ENCODE data around the gene IL9.
A peak's percentile ranks its signal among the peaks of the same experiment; 100 is the strongest.

DNA sequence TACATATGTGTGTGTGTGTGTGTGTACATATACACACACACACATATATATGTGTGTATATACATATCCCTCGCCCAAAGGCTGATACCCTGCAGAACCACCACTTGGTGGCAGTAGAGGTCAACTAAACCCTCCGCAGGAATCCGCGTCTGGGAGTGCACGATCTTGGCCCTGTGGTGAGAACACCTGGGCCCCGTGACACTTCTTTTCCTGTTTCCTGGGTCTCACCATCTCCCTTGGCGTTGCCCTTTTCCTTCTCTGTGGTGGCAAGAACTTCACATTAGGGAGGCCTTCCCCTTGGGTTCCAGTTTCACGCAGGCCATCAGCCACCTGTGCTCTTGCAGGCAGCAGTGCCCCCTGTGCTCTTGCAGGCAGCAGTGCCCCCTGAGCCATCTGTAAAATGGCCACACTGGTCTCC lies 8.2 kb downstream of the IL9 start:
- TF ChIP-seq, protein P1, sequence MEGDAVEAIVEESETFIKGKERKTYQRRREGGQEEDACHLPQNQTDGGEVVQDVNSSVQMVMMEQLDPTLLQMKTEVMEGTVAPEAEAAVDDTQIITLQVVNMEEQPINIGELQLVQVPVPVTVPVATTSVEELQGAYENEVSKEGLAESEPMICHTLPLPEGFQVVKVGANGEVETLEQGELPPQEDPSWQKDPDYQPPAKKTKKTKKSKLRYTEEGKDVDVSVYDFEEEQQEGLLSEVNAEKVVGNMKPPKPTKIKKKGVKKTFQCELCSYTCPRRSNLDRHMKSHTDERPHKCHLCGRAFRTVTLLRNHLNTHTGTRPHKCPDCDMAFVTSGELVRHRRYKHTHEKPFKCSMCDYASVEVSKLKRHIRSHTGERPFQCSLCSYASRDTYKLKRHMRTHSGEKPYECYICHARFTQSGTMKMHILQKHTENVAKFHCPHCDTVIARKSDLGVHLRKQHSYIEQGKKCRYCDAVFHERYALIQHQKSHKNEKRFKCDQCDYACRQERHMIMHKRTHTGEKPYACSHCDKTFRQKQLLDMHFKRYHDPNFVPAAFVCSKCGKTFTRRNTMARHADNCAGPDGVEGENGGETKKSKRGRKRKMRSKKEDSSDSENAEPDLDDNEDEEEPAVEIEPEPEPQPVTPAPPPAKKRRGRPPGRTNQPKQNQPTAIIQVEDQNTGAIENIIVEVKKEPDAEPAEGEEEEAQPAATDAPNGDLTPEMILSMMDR (IDR thresholded peaks at IDR 0.05): peak in 5 of 7 experiments; percentile 40 to 81 (median 63)
- TF ChIP-seq EP300 (IDR thresholded peaks at IDR 0.05) (no peak), POLR2A (IDR thresholded peaks at IDR 0.05) (no peak), POLR2AphosphoS5 (IDR thresholded peaks at IDR 0.05) (no peak)
